HK-2 (cell line): ENCODE measurements around the gene RAD51B.
A peak's percentile ranks its signal among the peaks of the same experiment; 100 is the strongest.
"Not testable (repeated sequence)": the region's sequence is repeated elsewhere in the genome, so short reads cannot be mapped to it uniquely, and the experiment has no call there.

ENCODE experiments used
- DNase-seq: peaks from one replicate; pipeline ENCODE4 v3.0.0-alpha.2; 2018; ENCODE audit not compliant: unreplicated experiment

RAD51B gene

GRCh38 chr14:68211421-68211820 is 391.8 kb downstream of the RAD51B start:
- DNase-seq: no peak

GRCh38 chr14:68211886-68212285 is 392.3 kb downstream of the RAD51B start:
- DNase-seq: no peak

GRCh38 chr14:68212361-68212760 is 392.8 kb downstream of the RAD51B start:
- DNase-seq: no peak

GRCh38 chr14:68214431-68214830 is 394.9 kb downstream of the RAD51B start:
- no peak for DNase-seq

- no peak for DNase-seq
Measured at GRCh38 chr14:68215629-68216028, 396.1 kb downstream of the RAD51B start.

- DNase-seq: no peak
Measured at GRCh38 chr14:68216079-68216478, 396.5 kb downstream of the RAD51B start.

GRCh38 chr14:68216957-68217356 is 397.4 kb downstream of the RAD51B start:
- no peak for DNase-seq

- DNase-seq: no peak
Measured at GRCh38 chr14:68217791-68218340, 398.3 kb downstream of the RAD51B start.

GRCh38 chr14:68219407-68219806 is 399.8 kb downstream of the RAD51B start:
- DNase-seq: no peak

GRCh38 chr14:68221046-68221445 is 401.5 kb downstream of the RAD51B start:
- not testable (repeated sequence) for DNase-seq

- no peak for DNase-seq
Measured at GRCh38 chr14:68222154-68222553, 402.6 kb downstream of the RAD51B start.

- DNase-seq: no peak
Measured at GRCh38 chr14:68222726-68223125, 403.1 kb downstream of the RAD51B start.

GRCh38 chr14:68223631-68224030 is 404.1 kb downstream of the RAD51B start:
- DNase-seq: no peak

GRCh38 chr14:68225321-68225720 is 405.7 kb downstream of the RAD51B start:
- no peak for DNase-seq

- DNase-seq: no peak
Measured at GRCh38 chr14:68226523-68226922, 406.9 kb downstream of the RAD51B start.

GRCh38 chr14:68228656-68229055 is 409.1 kb downstream of the RAD51B start:
- no peak for DNase-seq

- DNase-seq: no peak
Measured at GRCh38 chr14:68229423-68230100, 410.0 kb downstream of the RAD51B start.

GRCh38 chr14:68230202-68230949 is 410.8 kb downstream of the RAD51B start:
- DNase-seq: no peak

- DNase-seq: no peak
Measured at GRCh38 chr14:68230950-68231717, 411.6 kb downstream of the RAD51B start.

GRCh38 chr14:68231898-68232297 is 412.3 kb downstream of the RAD51B start:
- DNase-seq: no peak

GRCh38 chr14:68232300-68233055 is 412.9 kb downstream of the RAD51B start:
- DNase-seq: peak; percentile 72
